Progenitor cell of endocrine pancreas (in vitro differentiated cells): ENCODE results near the gene ST6GALNAC4. TPM values are rescaled to one million over a fixed set of nuclear protein-coding genes. Genes with fewer than 3 reads are reported as not detected.

ENCODE experiments used
- DNase-seq: peaks from one replicate; pipeline ENCODE4 v3.0.0; 2021; ENCODE audit warnings: low spot score; ENCODE audit not compliant: unreplicated experiment
- H3K27ac Mint-ChIP-seq: 2 replicates; pipeline ENCODE4 v1.8.0; 2021; ENCODE audit warnings: mild to moderate bottlenecking, moderate library complexity, mixed read lengths
- H3K27me3 Mint-ChIP-seq: 2 replicates; pipeline ENCODE4 v1.8.0; 2021; ENCODE audit warnings: mixed read lengths
- H3K36me3 Mint-ChIP-seq: 2 replicates; pipeline ENCODE4 v1.8.0; 2022; ENCODE audit warnings: mixed read lengths; ENCODE audit not compliant: insufficient read depth
- H3K4me1 Mint-ChIP-seq: 2 replicates; pipeline ENCODE4 v1.8.0; 2021; ENCODE audit warnings: low read depth, mixed read lengths
- H3K4me3 Mint-ChIP-seq: 2 replicates; pipeline ENCODE4 v1.8.0; 2021; ENCODE audit warnings: low read depth, mild to moderate bottlenecking, moderate library complexity, mixed read lengths
- H3K9me3 Mint-ChIP-seq: 2 replicates; pipeline ENCODE4 v1.8.0; 2021; ENCODE audit warnings: low read depth, mixed read lengths
- long read RNA-seq: library from polyadenylated mRNA; unstranded; transcript quantifications from one replicate; pipeline ENCODE4 v2.0.0, GENCODE V29; 2020
- total RNA-seq: library from RNA; stranded (reverse); gene quantifications from 2 replicates; pipeline ENCODE4 v1.2.1, GENCODE V29; 2021
- TF ChIP-seq, protein P1 (sequence below): fragments of 200-600 bp; sonication (generic); IDR thresholded peaks from one replicate; pipeline ENCODE4 v1.5.0; 2021; ENCODE audit warnings: antibody characterized with exemption, mild to moderate bottlenecking; ENCODE audit not compliant: unreplicated experiment

Gene ST6GALNAC4, protein sequence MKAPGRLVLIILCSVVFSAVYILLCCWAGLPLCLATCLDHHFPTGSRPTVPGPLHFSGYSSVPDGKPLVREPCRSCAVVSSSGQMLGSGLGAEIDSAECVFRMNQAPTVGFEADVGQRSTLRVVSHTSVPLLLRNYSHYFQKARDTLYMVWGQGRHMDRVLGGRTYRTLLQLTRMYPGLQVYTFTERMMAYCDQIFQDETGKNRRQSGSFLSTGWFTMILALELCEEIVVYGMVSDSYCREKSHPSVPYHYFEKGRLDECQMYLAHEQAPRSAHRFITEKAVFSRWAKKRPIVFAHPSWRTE
- 7.0 and 7.7 TPM in 2 replicates for total RNA-seq
- long read RNA-seq, result 0 reads

DNA sequence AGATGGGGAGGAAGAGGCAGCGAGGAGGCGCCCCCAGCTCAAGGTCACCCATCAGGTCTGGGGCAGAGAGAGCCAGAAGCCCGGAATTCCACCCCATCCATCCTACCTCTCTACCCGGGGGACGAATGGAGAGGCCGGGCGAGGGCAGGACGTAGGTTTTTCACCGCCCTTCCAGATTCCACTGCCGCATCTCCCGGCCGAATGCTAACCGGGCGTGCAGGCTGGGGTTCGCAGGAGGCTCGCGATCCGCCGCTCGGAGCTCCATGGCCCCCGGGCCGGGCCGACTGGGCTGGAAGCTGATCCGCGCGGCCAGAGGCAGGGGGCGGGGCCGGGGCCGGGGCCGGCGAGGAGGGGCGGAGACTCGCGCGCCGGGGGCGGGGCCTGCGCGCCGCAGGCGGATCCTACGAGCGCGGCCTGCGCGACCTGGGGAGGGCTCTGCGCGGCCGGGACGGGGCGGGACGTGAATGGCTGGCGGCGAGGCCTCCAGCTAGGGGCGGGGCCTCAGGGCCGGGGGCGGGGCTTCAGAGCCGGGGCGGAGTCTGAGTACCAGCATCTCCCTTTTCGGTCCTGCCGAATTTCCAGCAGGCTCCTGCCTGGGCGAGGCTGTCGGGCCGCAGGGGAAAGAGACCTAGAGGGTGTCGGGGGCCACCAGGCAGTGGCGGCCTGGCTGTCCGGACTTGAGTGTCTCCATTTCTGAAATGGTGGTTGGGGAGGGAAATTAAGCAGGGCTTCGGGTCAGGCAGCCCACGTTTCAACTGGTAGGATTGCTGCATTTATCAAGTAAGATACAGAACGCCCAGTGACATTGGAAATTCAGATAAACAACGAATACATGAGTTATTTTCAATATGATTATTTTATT lies at the start of gene ST6GALNAC4:
Gene ST6GALNAC4 (minus strand): TSS at position 322 of the 862 bp plus-strand sequence. CDS start 622 bp downstream, outside the sequence.
- H3K4me1 Mint-ChIP-seq, result peaks cover 4% of the 10 kb centered on the region
- no peak within 1 kb of the TSS for H3K27ac Mint-ChIP-seq
- TF ChIP-seq, protein P1, sequence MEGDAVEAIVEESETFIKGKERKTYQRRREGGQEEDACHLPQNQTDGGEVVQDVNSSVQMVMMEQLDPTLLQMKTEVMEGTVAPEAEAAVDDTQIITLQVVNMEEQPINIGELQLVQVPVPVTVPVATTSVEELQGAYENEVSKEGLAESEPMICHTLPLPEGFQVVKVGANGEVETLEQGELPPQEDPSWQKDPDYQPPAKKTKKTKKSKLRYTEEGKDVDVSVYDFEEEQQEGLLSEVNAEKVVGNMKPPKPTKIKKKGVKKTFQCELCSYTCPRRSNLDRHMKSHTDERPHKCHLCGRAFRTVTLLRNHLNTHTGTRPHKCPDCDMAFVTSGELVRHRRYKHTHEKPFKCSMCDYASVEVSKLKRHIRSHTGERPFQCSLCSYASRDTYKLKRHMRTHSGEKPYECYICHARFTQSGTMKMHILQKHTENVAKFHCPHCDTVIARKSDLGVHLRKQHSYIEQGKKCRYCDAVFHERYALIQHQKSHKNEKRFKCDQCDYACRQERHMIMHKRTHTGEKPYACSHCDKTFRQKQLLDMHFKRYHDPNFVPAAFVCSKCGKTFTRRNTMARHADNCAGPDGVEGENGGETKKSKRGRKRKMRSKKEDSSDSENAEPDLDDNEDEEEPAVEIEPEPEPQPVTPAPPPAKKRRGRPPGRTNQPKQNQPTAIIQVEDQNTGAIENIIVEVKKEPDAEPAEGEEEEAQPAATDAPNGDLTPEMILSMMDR, result no peak
- peaks cover 22% of the 10 kb centered on the region for H3K27me3 Mint-ChIP-seq
- no peaks in the 10 kb centered on the region for H3K9me3 Mint-ChIP-seq
- peak within 1 kb of the TSS; percentile 64 for H3K4me3 Mint-ChIP-seq
- H3K36me3 Mint-ChIP-seq, result no peaks in the 10 kb centered on the region
- peak; percentile 92 for DNase-seq

DNA sequence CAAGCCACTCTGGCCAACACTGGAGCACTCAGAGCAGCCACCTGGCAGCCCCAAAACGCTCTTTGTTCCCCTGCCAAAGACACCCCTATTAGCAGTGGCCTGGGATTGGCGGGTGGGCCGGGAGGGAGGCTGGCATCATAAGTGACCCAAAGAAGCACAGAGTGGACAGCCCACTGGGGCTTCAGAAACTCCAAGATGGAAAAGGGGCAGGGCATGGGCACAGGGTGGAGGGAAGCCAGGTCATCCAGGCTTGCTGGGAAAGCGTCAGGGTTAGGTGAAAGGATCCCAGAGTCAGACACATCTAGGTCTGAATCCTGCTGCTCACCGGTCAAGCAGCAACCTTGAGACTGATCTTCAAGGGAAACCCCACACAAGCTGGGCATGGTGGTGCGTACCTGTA lies 49.1 kb upstream of the ST6GALNAC4 start:
- no peaks in the 10 kb centered on the region for H3K36me3 Mint-ChIP-seq
- no peak overlapping the region for H3K4me3 Mint-ChIP-seq
- TF ChIP-seq, protein P1, result no peak
- no peak for DNase-seq
- no peaks in the 10 kb centered on the region for H3K9me3 Mint-ChIP-seq
- no peaks in the 10 kb centered on the region for H3K27me3 Mint-ChIP-seq
- H3K4me1 Mint-ChIP-seq, result peaks cover 17% of the 10 kb centered on the region
- no peak overlapping the region for H3K27ac Mint-ChIP-seq

DNA sequence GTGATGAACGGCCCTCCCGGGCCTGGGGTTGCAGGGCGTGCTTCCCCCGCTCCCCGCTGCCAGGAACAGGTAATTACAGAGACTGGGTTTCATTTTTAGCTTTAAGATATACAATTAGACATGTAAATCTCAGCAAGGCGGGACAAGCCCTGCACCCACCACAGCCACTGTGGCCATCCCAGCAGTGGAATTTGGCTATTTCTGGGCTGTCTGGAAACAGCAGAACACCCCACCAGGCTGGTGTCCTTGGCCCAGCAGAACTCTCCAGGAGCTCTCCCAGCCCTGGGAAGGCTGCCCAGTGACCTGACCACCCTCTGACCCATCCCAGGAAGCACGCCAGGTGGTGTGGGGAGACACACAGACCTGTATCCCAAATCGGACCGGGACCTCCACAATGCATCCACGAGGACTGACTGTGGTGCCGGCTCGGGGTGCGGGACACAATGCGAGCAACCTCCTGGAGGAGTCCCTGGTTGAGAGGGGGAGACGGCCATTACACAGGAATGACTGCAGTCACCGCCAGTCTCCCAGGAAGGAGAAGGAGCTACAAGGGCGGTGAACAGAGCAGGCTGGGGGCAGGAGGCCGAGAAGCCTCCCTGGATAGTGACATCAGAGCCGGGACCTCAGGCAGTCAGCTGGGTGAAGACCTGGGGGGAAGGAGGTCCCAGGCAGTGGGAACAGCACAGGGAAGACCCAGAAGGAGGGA lies 46.7 kb upstream of the ST6GALNAC4 start:
- TF ChIP-seq, protein P1, result no peak
- no peaks in the 10 kb centered on the region for H3K27me3 Mint-ChIP-seq
- H3K27ac Mint-ChIP-seq, result peak overlapping the region; percentile 84
- no peaks in the 10 kb centered on the region for H3K9me3 Mint-ChIP-seq
- no peak for DNase-seq
- H3K4me3 Mint-ChIP-seq, result no peak overlapping the region
- H3K36me3 Mint-ChIP-seq, result peaks cover 2% of the 10 kb centered on the region
- peaks cover 17% of the 10 kb centered on the region for H3K4me1 Mint-ChIP-seq

DNA sequence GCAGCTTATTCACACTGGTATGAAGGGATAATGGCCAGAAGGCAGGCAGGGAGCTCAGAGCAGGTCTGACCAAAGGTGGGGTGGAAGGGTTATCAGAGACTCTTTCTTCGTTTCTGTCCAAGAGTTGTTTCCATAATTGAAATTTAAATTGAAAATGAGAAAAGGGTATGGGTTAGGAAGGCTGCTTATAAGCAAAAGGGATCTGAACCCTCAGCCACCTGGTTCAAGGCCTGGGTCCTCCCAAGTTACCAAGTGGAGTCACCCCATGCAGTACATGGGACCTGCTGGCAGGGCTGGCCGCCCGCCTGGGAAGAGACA lies 46.2 kb upstream of the ST6GALNAC4 start:
- H3K36me3 Mint-ChIP-seq, result peaks cover 3% of the 10 kb centered on the region
- H3K27ac Mint-ChIP-seq, result peak overlapping the region; percentile 84
- H3K4me3 Mint-ChIP-seq, result no peak overlapping the region
- H3K27me3 Mint-ChIP-seq, result no peaks in the 10 kb centered on the region
- peaks cover under 1% of the 10 kb centered on the region for H3K9me3 Mint-ChIP-seq
- no peak for DNase-seq
- peaks cover 17% of the 10 kb centered on the region for H3K4me1 Mint-ChIP-seq
- TF ChIP-seq, protein P1, result no peak

DNA sequence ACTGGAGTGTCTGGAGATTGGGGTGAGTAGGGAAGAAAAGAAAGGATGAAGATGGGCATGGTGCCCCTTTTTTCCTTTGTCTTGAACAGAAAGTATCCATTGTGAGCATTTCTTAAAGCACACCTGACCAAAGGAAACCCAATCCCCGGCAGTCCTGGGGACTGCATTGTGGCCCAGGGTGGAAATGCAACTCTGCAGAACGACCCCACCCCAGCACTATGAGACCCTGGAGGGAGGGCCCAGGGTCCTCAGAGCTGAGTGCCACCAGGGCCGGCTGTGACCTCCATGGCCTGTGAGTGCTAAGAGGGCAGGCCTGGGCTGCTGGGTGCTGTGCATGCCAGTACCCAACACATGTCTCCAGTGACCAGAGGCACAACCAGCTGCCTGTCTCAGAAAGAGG lies 45.4 kb upstream of the ST6GALNAC4 start:
- TF ChIP-seq, protein P1, result no peak
- H3K27ac Mint-ChIP-seq, result no peak overlapping the region

More for the DNA sequence above, 45.4 kb upstream of the ST6GALNAC4 start:
- Mint-ChIP-seq H3K4me3 (no peak overlapping the region), H3K36me3 (peaks cover 4% of the 10 kb centered on the region), H3K4me1 (peaks cover 17% of the 10 kb centered on the region), H3K27me3 (no peaks in the 10 kb centered on the region), H3K9me3 (peaks cover 2% of the 10 kb centered on the region)
- no peak for DNase-seq
